A549 (cell line): Measurements from ENCODE around the gene PAK2. TPM values are rescaled to one million over a fixed set of nuclear protein-coding genes. Genes with fewer than 3 reads are reported as not detected.

ENCODE experiments used
- ATAC-seq, 2 experiments: fragments of 200-7000 bp in 1 of 2; fragments of >200 bp in 1 of 2; cut with Nextera tagmentation in 1 of 2; cut with Tn5 transposase in 1 of 2; 3 replicates each; pipeline versions ENCODE4 v1.8.0 to v1.9.1; 2018 to 2020; ENCODE audit warnings: mild to moderate bottlenecking in 1 of 2, moderate library complexity in 1 of 2
- CTCF ChIA-PET: fragments of 300-600 bp; sonication (Branson Sonifier 250); formaldehyde crosslinking; extraction: SDS; loops from one replicate; lab custom pipeline; 2021; ENCODE audit warnings: antibody characterized with exemption, inconsistent platforms; lab: Yijun Ruan, JAX
- POLR2A ChIA-PET: fragments of 350-600 bp; formaldehyde crosslinking; extraction: SDS; loops from one replicate; lab custom pipeline; 2021; ENCODE audit warnings: antibody characterized with exemption, inconsistent platforms; lab: Yijun Ruan, JAX
- DNase-seq, 2 experiments: peaks; one replicate each; pipeline versions ENCODE4 v3.0.0 to v3.0.0-alpha.2; 2011 to 2016; ENCODE audit warnings: low read depth in 1 of 2, low spot score in 1 of 2
- FAIRE-seq: peaks from 2 replicates; lab custom pipeline; 2011; peaks lifted over from hg19 to GRCh38; lab: Jason Lieb, UNC
- H3K27ac ChIP-seq, 2 experiments: fragments of >200 bp; sonication (Bioruptor Twin); formaldehyde crosslinking; 3 replicates each; pipeline ENCODE4 v1.5.1; 2016 to 2017
- H3K4me1 ChIP-seq: fragments of >200 bp; sonication (Bioruptor Twin); formaldehyde crosslinking; 3 replicates; pipeline ENCODE4 v1.6.1; 2016
- H3K4me2 ChIP-seq: fragments of >200 bp; sonication (Bioruptor Twin); formaldehyde crosslinking; 3 replicates; pipeline ENCODE4 v1.6.1; 2016
- H3K4me3 ChIP-seq: fragments of >200 bp; sonication (Bioruptor Twin); formaldehyde crosslinking; 3 replicates; pipeline ENCODE4 v1.5.1; 2016
- H3K9me3 ChIP-seq: fragments of >200 bp; sonication (Bioruptor Twin); formaldehyde crosslinking; 3 replicates; pipeline ENCODE4 v1.6.1; 2016
- BHLHE40 ChIP-seq: IDR thresholded peaks from 2 replicates; pipeline ENCODE4 v1.6.1; 2012; ENCODE audit warnings: low read depth, low read length, inconsistent platforms
- CBX8 ChIP-seq: fragments of 200-600 bp; sonication (generic); IDR thresholded peaks from 2 replicates; pipeline ENCODE4 v1.6.1; 2016
- ELK1 ChIP-seq: fragments of 150-350 bp; IDR thresholded peaks from 2 replicates; pipeline ENCODE4 v1.6.1; 2014; ENCODE audit warnings: low read depth, mild to moderate bottlenecking, low read length
- EP300 ChIP-seq, 2 experiments: fragments of >200 bp; sonication (Bioruptor Twin); formaldehyde crosslinking; IDR thresholded peaks; 2 replicates in 1 of 2; 3 replicates in 1 of 2; pipeline ENCODE4 v1.6.1; 2016 to 2017
- FOSB ChIP-seq: fragments of 250-450 bp; sonication (Bioruptor Pico); IDR thresholded peaks from 2 replicates; pipeline ENCODE4 v1.5.0; 2020; ENCODE audit warnings: mild to moderate bottlenecking, moderate library complexity
- HES2 ChIP-seq: fragments of >200 bp; sonication (Bioruptor Twin); formaldehyde crosslinking; IDR thresholded peaks from 2 replicates; pipeline ENCODE4 v1.6.1; 2016
- HMGXB4 ChIP-seq: fragments of 250-450 bp; sonication (Bioruptor Pico); IDR thresholded peaks from 2 replicates; pipeline ENCODE4 v1.5.0; 2021; ENCODE audit warnings: mild to moderate bottlenecking, moderate library complexity, borderline replicate concordance
- RAD21 ChIP-seq, 2 experiments: fragments of >200 bp in 1 of 2; sonication (Bioruptor Twin) in 1 of 2; formaldehyde crosslinking in 1 of 2; IDR thresholded peaks in 1 of 2; conservative IDR thresholded peaks in 1 of 2; 2 replicates in 1 of 2; 3 replicates in 1 of 2; pipeline ENCODE4 v1.6.1; 2012 to 2018; ENCODE audit warnings: inconsistent platforms in 1 of 2
- RARB ChIP-seq: fragments of 250-450 bp; sonication (Bioruptor Pico); IDR thresholded peaks from 2 replicates; pipeline ENCODE4 v1.8.0; 2021; ENCODE audit warnings: mild to moderate bottlenecking, moderate library complexity
- RNF2 ChIP-seq: fragments of 200-600 bp; sonication (generic); IDR thresholded peaks from 2 replicates; pipeline ENCODE4 v1.6.1; 2016; ENCODE audit warnings: low read depth, mild to moderate bottlenecking, antibody characterized with exemption, moderate library complexity, borderline replicate concordance
- SREBF2 ChIP-seq: fragments of 450-650 bp; IDR thresholded peaks from 2 replicates; pipeline ENCODE4 v1.6.1; 2014; ENCODE audit warnings: mild to moderate bottlenecking, moderate library complexity
- TP53 ChIP-seq: fragments of 250-450 bp; sonication (Bioruptor Pico); IDR thresholded peaks from 2 replicates; pipeline ENCODE4 v1.5.0; 2021; ENCODE audit warnings: mild to moderate bottlenecking, moderate library complexity
- ZFP36 ChIP-seq: fragments of 450-650 bp; IDR thresholded peaks from 2 replicates; pipeline ENCODE4 v1.6.1; 2014; ENCODE audit warnings: borderline replicate concordance; ENCODE audit not compliant: partially characterized antibody
- ZSCAN20 ChIP-seq: fragments of 250-450 bp; sonication (Bioruptor Pico); IDR thresholded peaks from 2 replicates; pipeline ENCODE4 v1.8.0; 2022; ENCODE audit warnings: mild to moderate bottlenecking, moderate library complexity
- WGBS: methylation state at CpG from one replicate; pipeline ENCODE4 v1.1.6; 2017; ENCODE audit errors: missing lambda C conversion rate; 5-methylcytosine and 5-hydroxymethylcytosine counted together
- polyA plus RNA-seq, 4 experiments: library from polyadenylated mRNA; depleted of rRNA in 3 of 4; stranded (reverse); fragments of >200 nt; fragmentation: RNase III in 1 of 4; extraction: RNeasy Plus Mini Kit Qiagen cat#74134 plus additional on column Dnase treatment in 1 of 4; gene quantifications; 2 replicates in 3 of 4; 3 replicates in 1 of 4; pipeline ENCODE4 v1.2.3, GENCODE V29; 2011 to 2017
- TF ChIP-seq, protein P1 (sequence below): fragments of 200-600 bp; sonication (generic); IDR thresholded peaks from 2 replicates; pipeline ENCODE4 v1.6.1; 2016; ENCODE audit warnings: antibody characterized with exemption, mild to moderate bottlenecking, moderate library complexity
- TF ChIP-seq, protein P2 (sequence below): fragments of >200 bp; sonication (Bioruptor Twin); formaldehyde crosslinking; IDR thresholded peaks from 3 replicates; pipeline ENCODE4 v1.6.1; 2016
- TF ChIP-seq, protein P3 (sequence below): fragments of >200 bp; sonication (Bioruptor Twin); formaldehyde crosslinking; IDR thresholded peaks from 3 replicates; pipeline ENCODE4 v1.5.1; 2016

The PAK2 gene
- polyA plus RNA-seq, 2 of the 4 experiments (the other 2 are of a cell fraction), result 33.0 to 49.8 TPM

GRCh38 chr3:196772102-196772501 lies 32.4 kb downstream of the PAK2 start:
- WGBS, result 93% methylated on average over 4 of the region's 4 CpGs
- FAIRE-seq, result no peak
- H3K9me3 ChIP-seq, result no peaks in the 10 kb centered on the region

More at GRCh38 chr3:196772102-196772501, 32.4 kb downstream of the PAK2 start:
- TF ChIP-seq HES2 (no peak), HMGXB4 (no peak), RAD21 (conservative IDR thresholded peaks at IDR 0.05 in 1 of 2, IDR thresholded peaks at IDR 0.05 in 1 of 2) (no peak), FOSB (CRISPR knock-in tag) (no peak), ELK1 (no peak), TP53 (no peak), RNF2 (no peak), ZSCAN20 (no peak), SREBF2 (no peak), RARB (CRISPR knock-in tag) (no peak), BHLHE40 (no peak), EP300 (IDR thresholded peaks at IDR 0.05) (no peak), ZFP36 (no peak), CBX8 (no peak)
- TF ChIP-seq, protein P1, sequence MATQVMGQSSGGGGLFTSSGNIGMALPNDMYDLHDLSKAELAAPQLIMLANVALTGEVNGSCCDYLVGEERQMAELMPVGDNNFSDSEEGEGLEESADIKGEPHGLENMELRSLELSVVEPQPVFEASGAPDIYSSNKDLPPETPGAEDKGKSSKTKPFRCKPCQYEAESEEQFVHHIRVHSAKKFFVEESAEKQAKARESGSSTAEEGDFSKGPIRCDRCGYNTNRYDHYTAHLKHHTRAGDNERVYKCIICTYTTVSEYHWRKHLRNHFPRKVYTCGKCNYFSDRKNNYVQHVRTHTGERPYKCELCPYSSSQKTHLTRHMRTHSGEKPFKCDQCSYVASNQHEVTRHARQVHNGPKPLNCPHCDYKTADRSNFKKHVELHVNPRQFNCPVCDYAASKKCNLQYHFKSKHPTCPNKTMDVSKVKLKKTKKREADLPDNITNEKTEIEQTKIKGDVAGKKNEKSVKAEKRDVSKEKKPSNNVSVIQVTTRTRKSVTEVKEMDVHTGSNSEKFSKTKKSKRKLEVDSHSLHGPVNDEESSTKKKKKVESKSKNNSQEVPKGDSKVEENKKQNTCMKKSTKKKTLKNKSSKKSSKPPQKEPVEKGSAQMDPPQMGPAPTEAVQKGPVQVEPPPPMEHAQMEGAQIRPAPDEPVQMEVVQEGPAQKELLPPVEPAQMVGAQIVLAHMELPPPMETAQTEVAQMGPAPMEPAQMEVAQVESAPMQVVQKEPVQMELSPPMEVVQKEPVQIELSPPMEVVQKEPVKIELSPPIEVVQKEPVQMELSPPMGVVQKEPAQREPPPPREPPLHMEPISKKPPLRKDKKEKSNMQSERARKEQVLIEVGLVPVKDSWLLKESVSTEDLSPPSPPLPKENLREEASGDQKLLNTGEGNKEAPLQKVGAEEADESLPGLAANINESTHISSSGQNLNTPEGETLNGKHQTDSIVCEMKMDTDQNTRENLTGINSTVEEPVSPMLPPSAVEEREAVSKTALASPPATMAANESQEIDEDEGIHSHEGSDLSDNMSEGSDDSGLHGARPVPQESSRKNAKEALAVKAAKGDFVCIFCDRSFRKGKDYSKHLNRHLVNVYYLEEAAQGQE, result no peak
- TF ChIP-seq, protein P2, sequence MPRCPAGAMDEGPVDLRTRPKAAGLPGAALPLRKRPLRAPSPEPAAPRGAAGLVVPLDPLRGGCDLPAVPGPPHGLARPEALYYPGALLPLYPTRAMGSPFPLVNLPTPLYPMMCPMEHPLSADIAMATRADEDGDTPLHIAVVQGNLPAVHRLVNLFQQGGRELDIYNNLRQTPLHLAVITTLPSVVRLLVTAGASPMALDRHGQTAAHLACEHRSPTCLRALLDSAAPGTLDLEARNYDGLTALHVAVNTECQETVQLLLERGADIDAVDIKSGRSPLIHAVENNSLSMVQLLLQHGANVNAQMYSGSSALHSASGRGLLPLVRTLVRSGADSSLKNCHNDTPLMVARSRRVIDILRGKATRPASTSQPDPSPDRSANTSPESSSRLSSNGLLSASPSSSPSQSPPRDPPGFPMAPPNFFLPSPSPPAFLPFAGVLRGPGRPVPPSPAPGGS, result no peak
- TF ChIP-seq, protein P3, sequence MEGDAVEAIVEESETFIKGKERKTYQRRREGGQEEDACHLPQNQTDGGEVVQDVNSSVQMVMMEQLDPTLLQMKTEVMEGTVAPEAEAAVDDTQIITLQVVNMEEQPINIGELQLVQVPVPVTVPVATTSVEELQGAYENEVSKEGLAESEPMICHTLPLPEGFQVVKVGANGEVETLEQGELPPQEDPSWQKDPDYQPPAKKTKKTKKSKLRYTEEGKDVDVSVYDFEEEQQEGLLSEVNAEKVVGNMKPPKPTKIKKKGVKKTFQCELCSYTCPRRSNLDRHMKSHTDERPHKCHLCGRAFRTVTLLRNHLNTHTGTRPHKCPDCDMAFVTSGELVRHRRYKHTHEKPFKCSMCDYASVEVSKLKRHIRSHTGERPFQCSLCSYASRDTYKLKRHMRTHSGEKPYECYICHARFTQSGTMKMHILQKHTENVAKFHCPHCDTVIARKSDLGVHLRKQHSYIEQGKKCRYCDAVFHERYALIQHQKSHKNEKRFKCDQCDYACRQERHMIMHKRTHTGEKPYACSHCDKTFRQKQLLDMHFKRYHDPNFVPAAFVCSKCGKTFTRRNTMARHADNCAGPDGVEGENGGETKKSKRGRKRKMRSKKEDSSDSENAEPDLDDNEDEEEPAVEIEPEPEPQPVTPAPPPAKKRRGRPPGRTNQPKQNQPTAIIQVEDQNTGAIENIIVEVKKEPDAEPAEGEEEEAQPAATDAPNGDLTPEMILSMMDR, result no peak
- DNase-seq (no peak), ATAC-seq (no peak)
- no peak overlapping the region for H3K27ac ChIP-seq
- H3K4me3 ChIP-seq, result no peak overlapping the region
- POLR2A ChIA-PET, result no interaction called here
- no peak overlapping the region for H3K4me2 ChIP-seq
- CTCF ChIA-PET, result no interaction called here
- peaks cover 10% of the 10 kb centered on the region for H3K4me1 ChIP-seq
